Activated T-cell treated with anti-CD3 and anti-CD28 coated beads for 24 hours (primary cell): ENCODE data around the gene MED16.
"Not testable (repeated sequence)": the region's sequence is repeated elsewhere in the genome, so short reads cannot be mapped to it uniquely, and the experiment has no call there.

Source experiments
- DNase-seq: peaks from one replicate; pipeline ENCODE4 v3.0.0-alpha.2; 2020; ENCODE audit warnings: low read depth

The MED16 gene

GRCh38 chr19:852136-853013 lies 40.6 kb downstream of the MED16 start, which contains the start of gene ELANE:
TSS of gene ELANE (plus strand) at chr19:852303. CDS start at chr19:852329, 26 bp downstream.
- no peak for DNase-seq

GRCh38 chr19:850979-851335 lies 42.0 kb downstream of the MED16 start:
- no peak for DNase-seq

- DNase-seq, result no peak
Observed at GRCh38 chr19:850221-850978, 42.6 kb downstream of the MED16 start.

GRCh38 chr19:849195-849594 lies 43.8 kb downstream of the MED16 start:
- DNase-seq, result not testable (repeated sequence)

GRCh38 chr19:848386-848921 lies 44.5 kb downstream of the MED16 start:
- no peak for DNase-seq

- DNase-seq, result no peak
Observed at GRCh38 chr19:845707-846521, 47.1 kb downstream of the MED16 start.

- no peak for DNase-seq
Observed at GRCh38 chr19:844546-844971, 48.4 kb downstream of the MED16 start.

GRCh38 chr19:843836-844545 lies 49.0 kb downstream of the MED16 start:
- DNase-seq, result no peak

GRCh38 chr19:843180-843835 lies 49.7 kb downstream of the MED16 start:
- no peak for DNase-seq

GRCh38 chr19:842802-843179 lies 50.2 kb downstream of the MED16 start:
- DNase-seq, result not testable (repeated sequence)

GRCh38 chr19:840519-841206 lies 52.3 kb downstream of the MED16 start, which contains the start of gene PRTN3:
TSS of gene PRTN3 (plus strand) at chr19:840999. CDS start at chr19:841009, 10 bp downstream.
- DNase-seq, result no peak

- no peak for DNase-seq
Observed at GRCh38 chr19:835210-835810, 57.7 kb downstream of the MED16 start.

GRCh38 chr19:834216-834615 lies 58.8 kb downstream of the MED16 start:
- no peak for DNase-seq

- DNase-seq, result no peak
Observed at GRCh38 chr19:831407-832369, 61.3 kb downstream of the MED16 start.

- DNase-seq, result no peak
Observed at GRCh38 chr19:829129-829758, 63.7 kb downstream of the MED16 start.

- no peak for DNase-seq
Observed at GRCh38 chr19:827710-828321, 65.2 kb downstream of the MED16 start, which contains the start of gene AZU1. TSS of gene AZU1 (plus strand) at chr19:827837. CDS start at chr19:827847, 10 bp downstream.

GRCh38 chr19:827314-827709 lies 65.7 kb downstream of the MED16 start:
- no peak for DNase-seq
